Measurements from ENCODE around the gene PPM1L. TPM values are rescaled to one million over a fixed set of nuclear protein-coding genes. Genes with fewer than 3 reads are reported as not detected.

PPM1L gene
- total RNA-seq, 1 experiment from 2014 or later = 13.2 TPM

- ATAC-seq (no peak), DNase-seq (ENCODE audit: low read depth, low spot score) (no peak)
- Histone ChIP-seq H3K9me3 (ENCODE audit: control insufficient read depth in 1 of 2, insufficient read depth in 1 of 2, low read depth in 1 of 2, low read length in 2 of 2) (no peaks in the 10 kb centered on the region), H2AFZ (ENCODE audit: low read depth, low read length, poor library complexity, severe bottlenecking) (no peak overlapping the region), H3K9me2 (ENCODE audit: insufficient read depth) (no peaks in the 10 kb centered on the region), H3K27me3 (ENCODE audit: insufficient read depth, low read length) (no peaks in the 10 kb centered on the region), H3K4me1 (ENCODE audit: control insufficient read depth in 1 of 2, insufficient read depth in 2 of 2, low read length in 2 of 2) (no peaks in the 10 kb centered on the region), H4K20me1 (ENCODE audit: insufficient read depth) (no peaks in the 10 kb centered on the region), H3K9ac (ENCODE audit: low read length) (no peak overlapping the region), H3K4me2 (ENCODE audit: low read length) (no peak overlapping the region), H3K27ac (ENCODE audit: low read depth, low read length) (no peak overlapping the region), H3K4me3 (replicated peaks in 1 of 2; ENCODE audit: low read depth in 1 of 2, low read length in 2 of 2) (no peak overlapping the region), H3K79me2 (ENCODE audit: insufficient read depth, low read length) (no peaks in the 10 kb centered on the region), H3K36me3 (ENCODE audit: control insufficient read depth in 1 of 2, insufficient read depth in 2 of 2, low read length in 2 of 2) (no peaks in the 10 kb centered on the region)
- ChIA-PET CTCF (no interaction called here), RAD21 (ENCODE audit: low non-redundant PET in 1 of 2, low total read pairs in 2 of 2, uncharacterized antibody in 2 of 2, unreplicated experiment in 2 of 2) (no interaction called here), POLR2A (no interaction called here)
- intact Hi-C loops (cut with micrococcal nuclease) = no loop called here
- no peak for TF ChIP-seq JUND (IDR thresholded peaks at IDR 0.05)
- no peak for TF ChIP-seq MAX (IDR thresholded peaks at IDR 0.05)
- TF ChIP-seq CBX3 (IDR thresholded peaks at IDR 0.05; ENCODE audit: low read depth) = no peak
- no peak for TF ChIP-seq RAD21 (IDR thresholded peaks at IDR 0.05; ENCODE audit: low read depth)
- no peak for TF ChIP-seq CEBPB (IDR thresholded peaks at IDR 0.05; ENCODE audit: low read depth)
- TF ChIP-seq EGR1 (IDR thresholded peaks at IDR 0.05; ENCODE audit: low read depth) = no peak
- no peak for TF ChIP-seq EZH2phosphoT487 (IDR thresholded peaks at IDR 0.05; ENCODE audit: borderline replicate concordance)
- no peak for TF ChIP-seq SIN3A (IDR thresholded peaks at IDR 0.05; ENCODE audit: low read depth)
- no peak for TF ChIP-seq ZFX (IDR thresholded peaks at IDR 0.05)
- BruUV-seq (replicated peaks) = no TSS peak
These were observed 123.8 kb downstream of the PPM1L start for GRCh38 chr3:160879859-160880258.

- peaks cover 0 to 8% of the 10 kb centered on the region in 2 experiments; a peak in 1 of 4 replicates for H3K4me1 ChIP-seq (ENCODE audit: control insufficient read depth in 1 of 2, insufficient read depth in 2 of 2, low read length in 2 of 2)
- no peak overlapping the region for H3K4me2 ChIP-seq (ENCODE audit: low read length)
- DNase-seq (ENCODE audit: low read depth, low spot score) (no peak), ATAC-seq (peak; percentile 36; the same call in 1 of the 2 replicates)
- H3K79me2 ChIP-seq (ENCODE audit: insufficient read depth, low read length) = no peaks in the 10 kb centered on the region
- no peaks in the 10 kb centered on the region for H3K36me3 ChIP-seq (ENCODE audit: control insufficient read depth in 1 of 2, insufficient read depth in 2 of 2, low read length in 2 of 2)
- H4K20me1 ChIP-seq (ENCODE audit: insufficient read depth) = no peaks in the 10 kb centered on the region
- no TSS peak for BruUV-seq (replicated peaks)
- POLR2A ChIA-PET = no interaction called here
- H3K9me3 ChIP-seq (ENCODE audit: control insufficient read depth in 1 of 2, insufficient read depth in 1 of 2, low read depth in 1 of 2, low read length in 2 of 2) = no peaks in the 10 kb centered on the region
- no peak overlapping the region for H3K4me3 ChIP-seq (replicated peaks in 1 of 2; ENCODE audit: low read depth in 1 of 2, low read length in 2 of 2)
- RAD21 ChIA-PET (ENCODE audit: low non-redundant PET in 1 of 2, low total read pairs in 2 of 2, uncharacterized antibody in 2 of 2, unreplicated experiment in 2 of 2) = interaction anchor here in 1 of 2 experiments (0.6 kb wide), 1 partner anchor 372 kb away, joined by 3 read pairs; no protein-coding TSS in a partner anchor
- no peak overlapping the region for H2AFZ ChIP-seq (ENCODE audit: low read depth, low read length, poor library complexity, severe bottlenecking)
- CTCF ChIA-PET = no interaction called here
- no peaks in the 10 kb centered on the region for H3K27me3 ChIP-seq (ENCODE audit: insufficient read depth, low read length)
- TF ChIP-seq FOSL1 (IDR thresholded peaks at IDR 0.05; ENCODE audit: low read depth) (no peak), EGR1 (IDR thresholded peaks at IDR 0.05; ENCODE audit: low read depth) (no peak), SP1 (IDR thresholded peaks at IDR 0.05; ENCODE audit: low read depth) (no peak), JUND (IDR thresholded peaks at IDR 0.05) (no peak), POLR2A (IDR thresholded peaks at IDR 0.05; ENCODE audit: borderline replicate concordance, extremely low read depth, insufficient read depth, insufficient read length) (no peak), CTCF (IDR thresholded peaks at IDR 0.05 in 2 of 3, conservative IDR thresholded peaks at IDR 0.05 in 1 of 3; ENCODE audit: borderline replicate concordance in 1 of 3, insufficient read depth in 1 of 3, low read depth in 2 of 3, low read length in 2 of 3) (peak in 1 of 3 experiments; percentile 10; a peak in 1 of 6 replicates), RAD21 (IDR thresholded peaks at IDR 0.05; ENCODE audit: low read depth) (no peak), ZNF274 (IDR thresholded peaks at IDR 0.05; ENCODE audit: low read depth, low read length) (no peak)
- no peaks in the 10 kb centered on the region for H3K9me2 ChIP-seq (ENCODE audit: insufficient read depth)
- H3K9ac ChIP-seq (ENCODE audit: low read length) = no peak overlapping the region
- H3K27ac ChIP-seq (ENCODE audit: low read depth, low read length) = no peak overlapping the region
- intact Hi-C loops (cut with micrococcal nuclease) = no loop called here
These were observed 127.3 kb downstream of the PPM1L start for GRCh38 chr3:160883373-160883772.

All from HCT116 (cell line).